ENCODE measurements around the gene TMF1.

TMF1 gene

GRCh38 chr3:69085168-69085832 is 33.2 kb upstream of the TMF1 start:
- Mint-ChIP-seq H3K36me3 (peaks cover 37% of the 10 kb centered on the region), H3K4me1 (peaks cover 69% of the 10 kb centered on the region), H3K4me3 (peak overlapping the region; percentile 99), H3K27ac (peak overlapping the region; percentile 99), H3K9me3 (no peaks in the 10 kb centered on the region), H3K27me3 (no peaks in the 10 kb centered on the region)
- CTCF ChIA-PET: interaction anchor here (0.9 to 1.6 kb wide), 5 partner anchors 10 to 72 kb away, joined by 3 to 7 read pairs (median 4); partner anchors contain the start of genes EOGT and TMF1
- peak; percentile 51 for DNase-seq

DNA sequence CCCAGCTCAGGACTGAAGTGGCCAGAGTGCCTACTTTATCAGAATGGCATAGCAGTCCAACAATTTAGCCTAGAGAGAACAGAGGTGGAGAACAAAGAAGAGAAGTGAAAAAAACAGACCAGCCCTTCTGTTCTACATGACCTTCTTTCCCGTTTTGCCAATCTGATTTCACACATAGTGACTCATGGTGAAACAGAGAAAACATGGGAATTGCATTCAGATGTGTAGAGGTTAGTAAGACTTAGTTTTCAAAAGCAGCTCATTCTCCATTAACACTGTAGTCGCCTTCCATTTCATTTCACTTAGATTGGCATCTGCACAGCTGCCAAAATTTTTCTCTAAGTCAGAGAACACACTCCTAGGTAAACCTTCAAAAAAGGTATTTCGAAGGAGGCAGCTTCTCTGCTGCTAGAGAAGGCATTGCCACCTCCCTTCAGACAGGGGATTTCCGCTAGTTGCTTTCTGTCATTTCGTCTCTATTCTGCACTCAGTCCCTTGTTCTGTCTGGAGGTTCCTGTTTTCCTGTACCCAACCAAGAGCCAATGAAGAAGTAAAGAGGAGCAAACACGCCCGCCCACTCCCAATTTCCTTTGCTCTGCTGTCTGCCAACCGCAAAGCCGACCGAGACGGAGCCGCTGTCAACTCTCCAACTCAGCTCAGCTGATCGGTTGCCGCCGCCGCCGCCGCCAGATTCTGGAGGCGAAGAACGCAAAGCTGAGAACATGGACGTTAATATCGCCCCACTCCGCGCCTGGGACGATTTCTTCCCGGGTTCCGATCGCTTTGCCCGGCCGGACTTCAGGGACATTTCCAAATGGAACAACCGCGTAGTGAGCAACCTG is 32.4 kb upstream of the TMF1 start, which contains the start of gene ARL6IP5:
TSS of gene ARL6IP5 (plus strand) at position 612 of the 842 bp plus-strand sequence. CDS start at position 723, 111 bp downstream.
- peak within 1 kb of the TSS; percentile 99 for H3K27ac Mint-ChIP-seq
- no peaks in the 10 kb centered on the region for H3K27me3 Mint-ChIP-seq
- peaks cover 29% of the 10 kb centered on the region for H3K36me3 Mint-ChIP-seq
- peak; percentile 97 for DNase-seq
- peak within 1 kb of the TSS; percentile 99 for H3K4me3 Mint-ChIP-seq
- peaks cover 62% of the 10 kb centered on the region for H3K4me1 Mint-ChIP-seq
- CTCF ChIA-PET: interaction anchor here (0.9 to 1.3 kb wide), 2 partner anchors 31 to 71 kb away, joined by 3 to 4 read pairs; partner anchors contain the start of gene EOGT
- no peaks in the 10 kb centered on the region for H3K9me3 Mint-ChIP-seq

DNA sequence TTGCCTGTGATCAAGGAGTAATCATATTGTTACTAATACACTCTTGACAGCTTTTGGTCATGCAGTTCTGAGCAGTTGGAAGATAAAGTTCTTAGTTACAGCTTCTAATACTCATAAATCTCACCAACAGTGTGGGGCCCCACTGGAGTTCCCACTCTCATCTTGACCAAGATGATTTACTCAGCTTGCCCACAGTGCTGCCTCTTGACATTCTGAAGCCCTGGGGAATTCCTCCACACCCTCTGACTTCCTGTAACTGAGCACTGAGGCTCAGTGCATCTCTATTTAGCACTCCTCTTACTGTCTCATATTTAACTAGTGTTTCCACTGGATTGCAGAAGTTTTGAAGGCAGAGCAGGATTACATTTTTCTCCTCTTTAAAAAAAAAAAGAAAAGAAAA is 30.7 kb upstream of the TMF1 start:
- peak; percentile 56 for DNase-seq
- CTCF ChIA-PET: interaction anchor here (1.1 kb wide), 1 partner anchor 24 kb away, joined by 3 read pairs; no protein-coding TSS in a partner anchor
- Mint-ChIP-seq H3K4me1 (peaks cover 62% of the 10 kb centered on the region), H3K27ac (peak overlapping the region; percentile 99), H3K36me3 (peaks cover 34% of the 10 kb centered on the region), H3K27me3 (no peaks in the 10 kb centered on the region), H3K4me3 (peak overlapping the region; percentile 32), H3K9me3 (no peaks in the 10 kb centered on the region)

- no peak overlapping the region for H3K4me3 Mint-ChIP-seq
- H3K27ac Mint-ChIP-seq: peak overlapping the region; percentile 99
- H3K36me3 Mint-ChIP-seq: peaks cover 37% of the 10 kb centered on the region
- H3K27me3 Mint-ChIP-seq: no peaks in the 10 kb centered on the region
- peaks cover 65% of the 10 kb centered on the region for H3K4me1 Mint-ChIP-seq
- no peak for DNase-seq
- H3K9me3 Mint-ChIP-seq: no peaks in the 10 kb centered on the region
- CTCF ChIA-PET: interaction anchor here (1.1 kb wide), 1 partner anchor 24 kb away, joined by 3 read pairs; no protein-coding TSS in a partner anchor
These were observed 30.2 kb upstream of the TMF1 start for GRCh38 chr3:69082361-69082760.

DNA sequence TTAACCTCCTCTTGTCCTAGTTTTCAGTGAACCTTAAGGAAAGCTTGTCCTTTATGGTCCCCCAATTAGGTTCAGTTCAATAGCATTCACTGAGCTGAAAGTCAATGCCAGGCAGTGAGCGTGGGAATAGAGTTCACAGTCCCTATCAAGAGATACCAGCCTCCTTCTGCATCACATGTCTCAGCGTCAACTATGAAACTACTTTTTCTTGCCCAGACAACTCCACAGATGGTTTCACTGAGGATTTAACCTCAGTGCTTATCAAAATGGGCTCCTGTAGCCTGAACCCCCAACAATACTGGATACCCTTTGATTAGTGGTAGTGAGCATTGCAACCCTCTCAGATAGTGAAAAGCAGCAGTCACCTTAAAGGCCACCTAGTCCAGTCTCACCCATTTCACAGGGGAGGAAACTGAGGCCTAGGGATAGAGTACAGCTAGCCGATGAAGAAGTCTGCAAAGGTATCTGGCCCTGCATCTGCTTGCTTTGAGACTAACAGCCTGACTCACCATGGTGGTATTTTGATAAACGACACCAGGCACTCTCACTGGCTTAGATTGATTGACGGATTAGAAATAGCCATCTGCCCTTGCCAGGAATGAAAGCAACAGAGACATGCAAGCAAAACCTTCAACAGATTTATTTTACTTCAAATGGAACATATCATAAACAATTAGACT is 29.6 kb upstream of the TMF1 start:
- CTCF ChIA-PET: interaction anchor here (1.1 kb wide), 2 partner anchors 23 to 29 kb away, joined by 3 to 4 read pairs; partner anchors contain the start of gene TMF1
- Mint-ChIP-seq H3K36me3 (peaks cover 38% of the 10 kb centered on the region), H3K4me1 (peaks cover 69% of the 10 kb centered on the region), H3K27ac (peak overlapping the region; percentile 99), H3K27me3 (no peaks in the 10 kb centered on the region), H3K9me3 (no peaks in the 10 kb centered on the region), H3K4me3 (no peak overlapping the region)
- DNase-seq: no peak

GRCh38 chr3:69080233-69080920 is 28.2 kb upstream of the TMF1 start, which contains the start of gene UBA3:
Gene UBA3 (minus strand): TSS chr3:69080365. CDS start chr3:69080353, 12 bp downstream.
- peak within 1 kb of the TSS; percentile 99 for H3K27ac Mint-ChIP-seq
- CTCF ChIA-PET: interaction anchor here (1.1 kb wide), 1 partner anchor 28 kb away, joined by 4 read pairs; the partner anchor contains the start of gene TMF1
- peak; percentile 95 for DNase-seq
- peaks cover 71% of the 10 kb centered on the region for H3K4me1 Mint-ChIP-seq
- H3K9me3 Mint-ChIP-seq: no peaks in the 10 kb centered on the region
- peak within 1 kb of the TSS; percentile 82 for H3K4me3 Mint-ChIP-seq
- no peaks in the 10 kb centered on the region for H3K27me3 Mint-ChIP-seq
- peaks cover 32% of the 10 kb centered on the region for H3K36me3 Mint-ChIP-seq

DNA sequence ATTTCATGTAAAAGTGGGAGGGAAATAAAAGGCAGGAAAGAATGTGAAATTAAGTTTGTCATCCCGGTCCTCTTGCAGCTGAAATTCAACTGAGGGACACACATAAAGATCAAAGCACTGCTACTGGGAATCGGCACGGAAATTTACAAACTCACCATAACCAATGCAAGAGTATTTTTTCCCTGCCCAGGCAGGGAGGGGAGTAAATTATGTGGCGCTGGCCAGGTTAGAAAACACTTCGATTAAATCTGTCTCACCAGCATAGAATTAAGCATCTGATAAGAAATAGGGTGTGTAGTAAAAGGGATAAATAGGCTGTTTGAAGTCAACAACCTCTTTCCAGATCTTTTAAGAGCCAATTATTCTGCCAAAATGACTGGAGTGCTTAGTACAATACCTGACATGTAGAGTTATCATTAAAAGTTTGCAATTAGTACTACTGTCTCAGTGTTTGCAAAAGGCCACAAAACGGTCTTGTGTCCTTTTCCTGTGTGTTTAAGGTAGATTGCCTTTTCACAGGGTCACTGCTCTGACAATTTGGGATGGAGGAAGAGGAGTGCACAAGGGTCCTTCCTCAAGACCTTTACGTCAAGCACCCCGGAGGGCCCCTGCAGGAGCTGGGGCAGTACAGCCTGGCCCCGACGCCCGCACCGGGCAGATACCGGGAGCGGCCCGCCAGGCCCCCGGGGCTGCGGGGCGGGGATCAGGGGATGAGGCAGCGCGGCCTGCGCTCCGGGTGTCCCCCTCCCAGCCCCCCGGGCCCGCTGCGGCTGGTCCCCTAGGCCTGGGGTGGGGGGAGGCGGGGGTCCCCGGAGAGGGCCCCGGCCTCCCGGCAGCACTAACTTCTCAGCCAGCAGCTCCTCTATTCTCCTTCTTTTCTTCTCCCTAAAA is 27.4 kb upstream of the TMF1 start:
- peaks cover 70% of the 10 kb centered on the region for H3K4me1 Mint-ChIP-seq
- no peaks in the 10 kb centered on the region for H3K9me3 Mint-ChIP-seq

DNA sequence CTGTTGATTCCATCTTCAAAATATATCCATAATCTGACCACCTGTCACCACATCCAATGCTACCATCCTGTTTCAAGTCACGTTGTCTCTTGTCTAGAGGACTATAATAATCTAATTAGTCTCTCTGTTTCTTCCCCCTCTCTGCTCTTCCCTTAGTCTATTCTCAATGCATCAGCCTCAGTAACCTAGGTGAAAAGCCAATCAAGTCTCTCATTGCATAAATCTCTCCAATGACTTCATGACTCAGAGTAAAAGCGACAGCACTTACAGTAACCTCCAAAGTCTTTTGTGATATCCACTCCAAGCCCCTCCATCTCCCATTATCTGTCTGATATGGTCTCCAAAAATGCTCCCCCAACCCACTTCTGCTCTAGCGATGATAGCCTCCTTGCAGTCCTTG is 20.8 kb upstream of the TMF1 start:
- CTCF ChIA-PET: no interaction called here
- H3K27ac Mint-ChIP-seq: no peak overlapping the region
- H3K4me3 Mint-ChIP-seq: no peak overlapping the region
- H3K9me3 Mint-ChIP-seq: no peaks in the 10 kb centered on the region
- no peak for DNase-seq
- no peaks in the 10 kb centered on the region for H3K27me3 Mint-ChIP-seq
- peaks cover 30% of the 10 kb centered on the region for H3K4me1 Mint-ChIP-seq
- H3K36me3 Mint-ChIP-seq: peaks cover 48% of the 10 kb centered on the region

More for the DNA sequence above, 27.4 kb upstream of the TMF1 start:
- CTCF ChIA-PET: interaction anchor here (0.8 kb wide), 1 partner anchor 32 kb away, joined by 3 read pairs; no protein-coding TSS in a partner anchor
- Mint-ChIP-seq H3K36me3 (peaks cover 28% of the 10 kb centered on the region), H3K27ac (peak overlapping the region; percentile 87), H3K4me3 (peak overlapping the region; percentile 82), H3K27me3 (no peaks in the 10 kb centered on the region)
- no peak for DNase-seq

DNA sequence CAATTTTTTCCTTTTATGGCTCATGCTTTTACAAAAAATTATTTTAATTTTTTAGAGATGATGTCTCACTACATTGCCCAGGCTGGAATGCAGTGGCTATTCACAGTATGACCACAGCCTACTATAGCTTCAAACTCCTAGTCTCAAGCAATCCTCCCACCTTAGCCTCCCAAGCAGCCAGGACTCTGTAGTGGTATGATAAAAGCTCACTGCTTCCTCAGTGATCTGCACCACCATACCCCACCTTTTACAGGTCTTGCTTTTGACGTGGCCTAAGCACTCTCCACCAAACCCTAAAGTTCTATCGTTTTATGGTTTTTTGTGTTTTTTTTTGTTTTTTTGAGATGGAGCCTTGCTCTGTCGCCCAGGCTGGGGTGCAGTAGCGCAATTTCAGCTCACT is 14.0 kb upstream of the TMF1 start:
- H3K27ac Mint-ChIP-seq: peak overlapping the region; percentile 65
- peaks cover 53% of the 10 kb centered on the region for H3K4me1 Mint-ChIP-seq
- CTCF ChIA-PET: interaction anchor here (1.5 kb wide), 1 partner anchor 14 kb away, joined by 5 read pairs; the partner anchor contains the start of gene TMF1
- H3K36me3 Mint-ChIP-seq: peaks cover 49% of the 10 kb centered on the region
- no peak for DNase-seq
- no peaks in the 10 kb centered on the region for H3K27me3 Mint-ChIP-seq
- H3K4me3 Mint-ChIP-seq: no peak overlapping the region
- H3K9me3 Mint-ChIP-seq: no peaks in the 10 kb centered on the region

DNA sequence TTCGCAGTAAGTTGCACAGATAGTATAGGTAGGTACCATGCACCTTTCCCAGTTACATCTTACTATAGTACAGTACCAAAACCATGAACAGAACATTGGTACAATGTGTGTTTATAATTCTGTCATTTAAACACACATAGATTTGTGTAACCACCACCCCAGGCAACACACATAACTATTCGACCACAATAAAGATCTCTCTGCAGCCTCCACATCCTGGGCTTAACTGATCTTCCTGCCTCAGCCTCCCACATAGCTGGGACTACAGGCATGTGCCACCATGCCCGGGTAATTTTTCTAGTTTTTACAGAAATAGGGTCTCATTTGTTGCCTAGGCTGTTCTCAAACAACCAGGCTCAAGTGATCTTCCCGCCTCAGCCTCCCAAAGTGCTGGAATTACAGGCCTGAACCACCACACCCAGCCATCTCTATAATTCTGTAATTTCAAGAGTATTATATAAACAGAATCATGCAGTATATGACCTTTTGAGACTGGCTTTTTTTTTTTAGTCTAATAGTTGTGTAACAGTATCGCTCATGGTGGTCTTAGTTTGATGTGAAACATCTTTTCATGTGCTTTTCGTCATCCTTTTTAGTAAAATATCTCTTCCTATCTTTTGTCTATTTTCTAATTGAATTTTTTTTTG is 13.3 kb upstream of the TMF1 start:
- DNase-seq: peak; percentile 51
- H3K27ac Mint-ChIP-seq: peak overlapping the region; percentile 84
- H3K36me3 Mint-ChIP-seq: peaks cover 49% of the 10 kb centered on the region
- H3K9me3 Mint-ChIP-seq: peaks cover 3% of the 10 kb centered on the region
- CTCF ChIA-PET: interaction anchor here (1.5 kb wide), 1 partner anchor 13 kb away, joined by 5 read pairs; the partner anchor contains the start of gene TMF1
- no peaks in the 10 kb centered on the region for H3K27me3 Mint-ChIP-seq
- peak overlapping the region; percentile 40 for H3K4me3 Mint-ChIP-seq
- peaks cover 52% of the 10 kb centered on the region for H3K4me1 Mint-ChIP-seq

DNA sequence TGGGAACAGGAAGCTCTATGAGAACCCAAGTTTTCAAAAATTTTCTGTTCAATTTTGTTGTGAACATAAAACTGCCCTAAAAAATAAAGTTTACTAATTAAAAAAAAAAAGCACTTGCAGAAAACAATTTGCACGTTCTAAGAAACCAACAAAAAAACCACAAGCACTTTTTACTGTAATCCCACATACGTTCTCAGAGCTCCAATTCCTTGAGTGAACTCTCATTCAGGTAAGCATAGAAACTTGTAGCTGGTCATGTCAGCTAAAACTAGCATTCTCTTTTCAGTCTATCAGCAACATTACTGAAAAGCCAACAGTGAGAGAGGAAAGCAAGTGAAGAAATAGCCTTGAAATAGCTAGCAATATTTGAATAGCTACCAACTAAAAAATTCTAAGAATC is 11.5 kb upstream of the TMF1 start:
- Mint-ChIP-seq H3K9me3 (peaks cover 3% of the 10 kb centered on the region), H3K4me3 (peak overlapping the region; percentile 0), H3K4me1 (peaks cover 69% of the 10 kb centered on the region), H3K27ac (peak overlapping the region; percentile 63), H3K27me3 (no peaks in the 10 kb centered on the region), H3K36me3 (peaks cover 59% of the 10 kb centered on the region)
- CTCF ChIA-PET: interaction anchor here (1.0 kb wide), 1 partner anchor 346 kb away, joined by 3 read pairs; no protein-coding TSS in a partner anchor
- DNase-seq: no peak

- DNase-seq: no peak
- Mint-ChIP-seq H3K4me1 (peaks cover 65% of the 10 kb centered on the region), H3K9me3 (peaks cover 3% of the 10 kb centered on the region), H3K27ac (peak overlapping the region; percentile 97), H3K36me3 (peaks cover 70% of the 10 kb centered on the region), H3K4me3 (no peak overlapping the region), H3K27me3 (no peaks in the 10 kb centered on the region)
- CTCF ChIA-PET: interaction anchor here (1.8 kb wide), 1 partner anchor 11 kb away, joined by 6 read pairs; no protein-coding TSS in a partner anchor
These were observed 7.6 kb upstream of the TMF1 start for GRCh38 chr3:69059688-69060087.
